ENCODE data around the gene FIGNL2. TPM values are rescaled to one million over a fixed set of nuclear protein-coding genes. Genes with fewer than 3 reads are reported as not detected.

The FIGNL2 gene
- total and polyA plus RNA-seq, 9 of the 15 experiments (the other 6 are each of a cell fraction or from before 2014, with no cell fraction given), result 0.01 TPM; not detected in 8

GRCh38 chr12:51872689-51872981 is 24.1 kb upstream of the FIGNL2 start (continued):
- TF ChIP-seq USF2 (CRISPR knock-in tag; IDR thresholded peaks at IDR 0.05) (no peak), MXD1 (CRISPR knock-in tag; IDR thresholded peaks at IDR 0.05; ENCODE audit: borderline replicate concordance, poor library complexity, severe bottlenecking) (no peak), BCOR (IDR thresholded peaks at IDR 0.05) (peak; percentile 73), HDAC2 (IDR thresholded peaks at IDR 0.05) (peak; percentile 21; the same call in 1 of the 2 replicates), ELK1 (CRISPR knock-in tag; IDR thresholded peaks at IDR 0.05) (no peak), HOMEZ (CRISPR knock-in tag; IDR thresholded peaks at IDR 0.05) (no peak), PRDM10 (IDR thresholded peaks at IDR 0.05; ENCODE audit: partially characterized antibody) (no peak), ZNF175 (CRISPR knock-in tag; IDR thresholded peaks at IDR 0.05; ENCODE audit: low read depth) (no peak), ZNF146 (CRISPR knock-in tag; IDR thresholded peaks at IDR 0.05; ENCODE audit: unreplicated experiment) (no peak), KDM1A (IDR thresholded peaks at IDR 0.05) (peak; percentile 43 to 54; a peak in 3 of 4 replicates), BRCA1 (IDR thresholded peaks at IDR 0.05) (no peak), BRCA1 (CRISPR knock-in tag; IDR thresholded peaks at IDR 0.05) (no peak)

Data from K562 (cell line).